A375 (cell line): ENCODE measurements around the gene ZNF362. TPM values are rescaled to one million over a fixed set of nuclear protein-coding genes. Genes with fewer than 3 reads are reported as not detected.

Source experiments
- small RNA-seq: library from RNA; depleted of rRNA; stranded (forward); fragments of <200 nt; gene quantifications from one replicate; pipeline ENCODE3, GENCODE V24; 2014
- total RNA-seq: library from RNA; depleted of rRNA; stranded (reverse); fragments of >200 nt; shearing (Covaris generic); gene quantifications from 2 replicates; pipeline ENCODE4 v1.2.3, GENCODE V29; 2014; rRNA removed

Gene ZNF362, protein sequence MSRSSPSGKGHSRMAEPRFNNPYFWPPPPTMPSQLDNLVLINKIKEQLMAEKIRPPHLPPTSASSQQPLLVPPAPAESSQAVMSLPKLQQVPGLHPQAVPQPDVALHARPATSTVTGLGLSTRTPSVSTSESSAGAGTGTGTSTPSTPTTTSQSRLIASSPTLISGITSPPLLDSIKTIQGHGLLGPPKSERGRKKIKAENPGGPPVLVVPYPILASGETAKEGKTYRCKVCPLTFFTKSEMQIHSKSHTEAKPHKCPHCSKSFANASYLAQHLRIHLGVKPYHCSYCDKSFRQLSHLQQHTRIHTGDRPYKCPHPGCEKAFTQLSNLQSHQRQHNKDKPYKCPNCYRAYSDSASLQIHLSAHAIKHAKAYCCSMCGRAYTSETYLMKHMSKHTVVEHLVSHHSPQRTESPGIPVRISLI
- total RNA-seq: 7.5 and 11.8 TPM in 2 replicates

DNA sequence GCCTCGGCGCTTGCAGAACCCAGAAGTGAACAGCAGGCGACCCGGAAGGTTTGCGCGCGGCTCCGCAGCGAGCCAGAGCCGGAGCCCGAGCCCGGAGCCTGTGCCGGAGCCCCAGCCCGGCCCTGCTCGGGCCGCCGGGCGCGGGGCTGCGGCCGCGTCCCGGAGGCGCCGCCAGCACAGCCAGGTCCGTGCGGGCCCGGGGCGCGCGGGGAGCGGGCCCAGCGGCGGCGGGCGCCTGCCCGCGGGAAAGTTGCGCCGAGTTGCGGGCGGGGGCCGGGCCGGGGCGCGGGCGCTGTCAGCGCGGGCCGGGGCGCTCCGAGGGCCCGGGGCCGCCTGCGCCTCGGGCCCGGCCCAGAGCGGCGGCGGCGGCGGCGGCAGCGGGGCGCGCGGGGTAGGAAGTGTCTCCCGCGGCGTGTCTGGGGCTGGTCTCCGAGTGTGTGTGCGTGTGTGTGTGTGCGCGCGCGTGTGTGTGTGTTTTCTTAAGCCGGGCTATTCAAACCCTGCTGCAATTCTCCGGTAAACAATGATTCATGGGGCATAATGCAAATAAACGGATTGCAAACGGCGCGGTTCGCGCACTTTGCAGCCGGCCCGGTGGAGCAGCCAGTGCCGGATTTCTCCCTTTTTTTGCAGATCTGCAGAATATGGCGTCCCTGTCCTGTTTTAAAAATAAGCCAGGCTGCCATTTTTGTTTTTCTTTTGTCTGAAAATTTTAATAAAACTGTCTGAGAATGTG, at the start of gene ZNF362:
TSS of gene ZNF362 (plus strand) at position 22 of the 736 bp plus-strand sequence. CDS start 14,083 bp downstream, outside the sequence.

DNA sequence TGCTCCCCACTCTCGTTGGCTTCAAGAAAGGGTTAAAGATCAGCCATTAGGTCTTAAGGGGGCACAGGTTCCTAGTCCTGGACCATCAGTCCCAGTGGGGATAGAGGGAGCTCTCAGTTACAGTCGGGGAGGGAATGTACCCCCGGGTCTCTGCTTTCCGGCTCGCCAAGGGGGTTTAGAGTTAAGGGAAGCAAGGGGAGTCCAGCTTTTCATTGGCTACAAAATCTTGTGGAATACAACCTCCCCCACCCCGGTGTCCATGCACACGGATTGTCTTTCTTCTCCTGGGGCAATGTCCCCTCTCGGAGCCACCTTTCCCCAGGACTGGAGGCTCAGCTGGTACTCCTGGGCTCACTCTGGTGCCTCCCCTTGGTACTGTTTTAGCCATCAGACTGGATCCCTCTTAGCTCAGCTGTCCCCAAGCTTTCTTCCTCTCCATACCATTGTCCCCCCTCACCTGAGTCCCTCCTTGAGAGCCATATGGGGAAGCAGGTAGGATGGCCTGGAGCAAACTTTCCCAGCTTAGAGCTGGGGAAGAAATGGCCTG, 64.4 kb downstream of the ZNF362 start, which contains the start of gene A3GALT2:
TSS of gene A3GALT2 (minus strand) at position 480 of the 547 bp plus-strand sequence. CDS start at position 480, 0 bp downstream.

Small RNA genes within 50 kb of the gene (small RNA-seq; reads per million reads assigned to genes)
- gene RN7SKP16: not detected

Other genes starting within 250 kb of the ZNF362 start
- gene AK2, start 219.6 kb upstream of the ZNF362 start, total RNA-seq: 266 and 301 TPM in 2 replicates
- 10.0 and 14.5 TPM in 2 replicates for gene AZIN2, start 175.3 kb upstream of the ZNF362 start, total RNA-seq
- gene TRIM62, start 74.4 kb upstream of the ZNF362 start, total RNA-seq: 10.0 and 25.6 TPM in 2 replicates
- 0.34 and 1.1 TPM in 2 replicates for gene A3GALT2, start 64.6 kb downstream of the ZNF362 start, total RNA-seq
- 241 and 250 TPM in 2 replicates for gene PHC2, start 174.6 kb downstream of the ZNF362 start, total RNA-seq
- gene ZSCAN20, start 216.2 kb downstream of the ZNF362 start, total RNA-seq: 2.9 and 3.6 TPM in 2 replicates